HepG2 (cell line): ENCODE measurements around the gene FBXO33. TPM values are rescaled to one million over a fixed set of nuclear protein-coding genes. Genes with fewer than 3 reads are reported as not detected.

ENCODE experiments used
- ATF6 ChIP-seq: sonication (generic); formaldehyde crosslinking; conservative IDR thresholded peaks from 2 replicates; pipeline ENCODE4 v1.4.0; 2020; ENCODE audit warnings: missing genetic modification reagents
- CCAR2 ChIP-seq: fragments of 200-400 bp; formaldehyde crosslinking; optimal IDR thresholded peaks from 2 replicates; pipeline ENCODE3; 2018; ENCODE audit warnings: low read depth, mild to moderate bottlenecking, low read length, moderate library complexity
- CSRNP2 ChIP-seq: sonication (generic); formaldehyde crosslinking; conservative IDR thresholded peaks from 2 replicates; pipeline ENCODE4 v1.8.0; 2022; ENCODE audit warnings: low read depth, missing genetic modification reagents
- GATA4 ChIP-seq: sonication (generic); IDR thresholded peaks from 2 replicates; pipeline ENCODE4 v1.6.1; 2016; ENCODE audit warnings: antibody characterized with exemption, low read depth, borderline replicate concordance
- HMGA1 ChIP-seq: sonication (generic); formaldehyde crosslinking; conservative IDR thresholded peaks from 2 replicates; pipeline ENCODE4 v1.4.0; 2020; ENCODE audit warnings: missing genetic modification reagents
- HOXD1 ChIP-seq: sonication (generic); formaldehyde crosslinking; IDR thresholded peaks from 2 replicates; pipeline ENCODE4 v1.5.0; 2020; ENCODE audit warnings: missing genetic modification reagents
- MAZ ChIP-seq, 2 experiments: sonication (generic) in 1 of 2; formaldehyde crosslinking in 1 of 2; IDR thresholded peaks; 2 replicates each; pipeline versions ENCODE4 v1.5.0 to v1.6.1; 2012 to 2020; ENCODE audit warnings: low read depth in 2 of 2, mild to moderate bottlenecking in 2 of 2, borderline replicate concordance in 1 of 2, improper control_type of control experiment in 1 of 2, low read length in 1 of 2, missing genetic modification reagents in 1 of 2, moderate library complexity in 1 of 2
- SIN3B ChIP-seq: fragments of 150-350 bp; IDR thresholded peaks from 2 replicates; pipeline ENCODE4 v1.6.1; 2014; ENCODE audit warnings: low read length
- ZFX ChIP-seq: sonication (generic); formaldehyde crosslinking; IDR thresholded peaks from 2 replicates; pipeline ENCODE4 v1.4.0; 2020; ENCODE audit warnings: mild to moderate bottlenecking, low read depth, missing genetic modification reagents, moderate library complexity
- ZNF143 ChIP-seq: sonication (generic); formaldehyde crosslinking; IDR thresholded peaks from 2 replicates; pipeline ENCODE4 v1.4.0; 2020; ENCODE audit warnings: missing genetic modification reagents
- ZNF318 ChIP-seq: sonication (generic); formaldehyde crosslinking; IDR thresholded peaks from 2 replicates; pipeline ENCODE4 v1.4.0; 2020; ENCODE audit warnings: mild to moderate bottlenecking, missing genetic modification reagents
- polyA plus RNA-seq, 8 experiments: library from polyadenylated mRNA; depleted of rRNA in 3 of 8; stranded (reverse) in 7 of 8; unstranded in 1 of 8; fragments of >200 nt; fragmentation: Illumina TruSeq in 4 of 8; extraction: Trizol in 4 of 8; gene quantifications; 2 replicates each; pipeline versions ENCODE4 v1.2.1 to v1.2.3, GENCODE V29; 2011 to 2016; ENCODE audit warnings: low read depth in 4 of 8, missing spikeins in 1 of 8, mixed read lengths in 1 of 8; ENCODE audit not compliant: insufficient read depth in 1 of 8
- total RNA-seq, 5 experiments: library from RNA; depleted of rRNA; stranded (reverse); fragments of >200 nt; fragmentation: Illumina TruSeq; extraction: Trizol; gene quantifications; 2 replicates each; pipeline ENCODE4 v1.2.3, GENCODE V29; 2016; ENCODE audit warnings: low read depth in 1 of 5

Gene FBXO33
- total and polyA plus RNA-seq, 2 of the 13 experiments (the other 11 are each of a cell fraction or from before 2014, with no cell fraction given): 15.5 to 16.9 TPM

DNA sequence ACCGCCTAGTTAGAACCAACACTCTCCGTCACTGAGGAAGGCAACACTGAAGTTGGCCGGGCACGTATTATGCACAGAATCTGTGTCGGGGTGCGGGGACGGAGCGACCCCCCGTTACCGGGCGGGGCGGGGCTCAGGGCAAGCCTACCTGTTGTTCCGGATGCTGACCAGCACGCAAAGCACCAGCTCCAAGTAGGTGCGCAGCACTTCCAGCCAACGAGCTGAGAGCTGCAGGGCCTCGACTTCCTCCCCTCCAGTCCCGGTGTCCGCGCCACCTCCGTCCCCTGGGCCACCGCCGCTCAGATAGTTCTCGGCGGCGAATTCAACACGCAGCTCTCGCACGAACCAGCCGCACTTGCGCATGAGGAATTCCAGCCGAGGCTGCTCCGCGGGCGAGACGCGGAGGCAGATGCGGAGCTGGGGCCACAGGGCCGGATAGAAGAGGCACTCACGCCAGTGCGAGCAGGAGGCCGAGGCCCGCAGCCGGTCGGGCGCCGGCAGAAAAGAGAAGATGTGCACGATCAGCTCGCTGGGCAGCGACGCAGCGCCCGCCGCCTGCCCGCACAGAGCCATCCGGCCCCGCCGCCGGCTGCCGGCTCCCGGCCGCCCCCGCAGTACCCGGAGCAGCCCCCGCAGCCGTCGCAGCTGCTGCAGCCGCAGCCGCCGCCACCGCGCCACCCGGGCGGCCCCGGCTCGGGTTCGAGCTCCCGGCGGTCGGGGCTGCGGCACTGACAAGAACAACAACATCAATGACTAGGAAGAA lies 636 bp downstream of the FBXO33 start (continued):
- no peak for TF ChIP-seq ATF6 (CRISPR knock-in tag)
- peak; percentile 79; the same call in 1 of the 2 replicates for TF ChIP-seq SIN3B
- TF ChIP-seq CCAR2: no peak
- no peak; the same call in 1 of the 2 replicates for TF ChIP-seq ZNF143
- TF ChIP-seq ZNF318 (CRISPR knock-in tag): no peak
- TF ChIP-seq CSRNP2: 0 out of 2 replicates have a peak, but pooled peaks have one; percentile 60
- peak; percentile 76 for TF ChIP-seq ZFX (CRISPR knock-in tag)
- no peak for TF ChIP-seq MAZ (IDR thresholded peaks at IDR 0.05; ENCODE audit: borderline replicate concordance, low read depth, low read length)
- peak; percentile 50 for TF ChIP-seq MAZ (CRISPR knock-in tag; IDR thresholded peaks at IDR 0.05; ENCODE audit: low read depth)
- peak; percentile 82 for TF ChIP-seq HOXD1 (CRISPR knock-in tag)
- TF ChIP-seq GATA4: no peak; the same call in 1 of the 2 replicates
- no peak; the same call in 1 of the 2 replicates for TF ChIP-seq HMGA1
